Upper lobe of left lung (tissue), 4 donors: Measurements from ENCODE around the gene MAB21L3.

Experiments used
- CTCF ChIP-seq, 6 experiments: fragments of 450-650 bp in 4 of 6; fragments of 200-600 bp in 2 of 6; sonication (generic) in 2 of 6; IDR thresholded peaks; one replicate each; pipeline ENCODE4 v1.5.1; 2016 to 2019; ENCODE audit warnings: antibody characterized with exemption in 6 of 6
- POLR2A ChIP-seq, 4 donors: fragments of 450-650 bp; IDR thresholded peaks; one replicate each; pipeline ENCODE4 v1.5.1; 2016 to 2017; ENCODE audit warnings: antibody characterized with exemption in 4 of 4, mild to moderate bottlenecking in 2 of 4
- POLR2AphosphoS5 ChIP-seq, 2 donors: sonication (generic); formaldehyde crosslinking; IDR thresholded peaks; one replicate each; pipeline ENCODE4 v1.5.1; 2017; ENCODE audit warnings: antibody characterized with exemption in 2 of 2

DNA sequence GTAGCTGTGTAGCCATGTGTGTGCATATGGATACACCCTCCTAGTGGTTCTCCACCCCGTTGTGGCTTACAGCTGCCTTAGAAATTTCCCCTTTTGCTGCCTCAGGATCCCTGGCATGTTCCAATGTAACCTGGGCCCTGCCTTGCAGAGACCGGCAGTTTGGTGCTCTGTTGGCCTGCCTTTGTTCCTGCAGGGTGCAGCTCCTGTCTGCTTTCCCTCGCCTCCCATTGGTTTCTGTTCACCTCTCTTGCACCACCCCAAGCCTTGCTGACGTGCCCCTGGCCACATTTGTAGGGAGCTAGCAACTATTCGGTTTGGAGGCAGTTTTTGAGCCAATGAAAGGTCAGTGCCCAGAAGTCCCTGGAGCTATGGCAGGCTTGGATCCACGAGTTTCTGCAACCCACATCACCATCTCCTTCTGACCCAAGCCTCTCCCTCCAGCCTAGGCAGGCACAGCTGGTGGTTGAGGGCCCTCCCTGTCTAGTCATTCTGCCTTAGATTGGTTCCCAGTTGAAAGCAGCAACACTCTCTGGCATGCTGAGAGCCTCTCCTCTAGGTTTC is 54.9 kb downstream of the MAB21L3 start:
- TF ChIP-seq CTCF (IDR thresholded peaks at IDR 0.05) = no peak
- TF ChIP-seq POLR2A (IDR thresholded peaks at IDR 0.05) = no peak
- no peak for TF ChIP-seq POLR2AphosphoS5 (IDR thresholded peaks at IDR 0.05)
